ENCODE data around the gene TMEM119. TPM values are rescaled to one million over a fixed set of nuclear protein-coding genes. Genes with fewer than 3 reads are reported as not detected.

Gene TMEM119
- total and polyA plus RNA-seq, 9 of the 15 experiments (the other 6 are each of a cell fraction or from before 2014, with no cell fraction given), result 0.18 TPM; not detected in 8

GRCh38 chr12:108633534-108634248, 35.8 kb upstream of the TMEM119 start, which contains the start of gene SELPLG (continued):
- no peak for TF ChIP-seq CHD2 (IDR thresholded peaks at IDR 0.05; ENCODE audit: low read depth, low read length)
- peak; percentile 66; the same call in 1 of the 2 replicates for TF ChIP-seq MEF2D (tag; conservative IDR thresholded peaks at IDR 0.05; ENCODE audit: low read depth)
- TF ChIP-seq VEZF1 (CRISPR knock-in tag; IDR thresholded peaks at IDR 0.05), result no peak
- no peak for TF ChIP-seq PRPF4 (IDR thresholded peaks at IDR 0.05; ENCODE audit: insufficient read depth, low read depth, low read length, poor library complexity, severe bottlenecking)
- TF ChIP-seq PYGO2 (tag; IDR thresholded peaks at IDR 0.05), result no peak
- TF ChIP-seq HDAC6 (IDR thresholded peaks at IDR 0.05; ENCODE audit: low read depth, low read length), result no peak
- TF ChIP-seq ZFPM2 (CRISPR knock-in tag; IDR thresholded peaks at IDR 0.05), result no peak
- no peak for TF ChIP-seq MAFK (IDR thresholded peaks at IDR 0.05; ENCODE audit: low read length)
- peak; percentile 79 for TF ChIP-seq MGA (IDR thresholded peaks at IDR 0.05)
- TF ChIP-seq ZMIZ1 (IDR thresholded peaks at IDR 0.05; ENCODE audit: low read depth in 2 of 2, low read length in 2 of 2), result no peak
